Thyroid gland (tissue), 4 donors: ENCODE measurements around the gene GTPBP4.

Source experiments
- POLR2A ChIP-seq, 2 donors: fragments of 450-650 bp; IDR thresholded peaks; one replicate each; pipeline ENCODE4 v1.6.1; 2017; ENCODE audit warnings: antibody characterized with exemption in 2 of 2, mild to moderate bottlenecking in 2 of 2, moderate library complexity in 1 of 2
- TF ChIP-seq, protein P1 (sequence below), 6 experiments: fragments of 200-600 bp in 3 of 6; fragments of 450-650 bp in 3 of 6; sonication (generic) in 3 of 6; IDR thresholded peaks; one replicate each; pipeline ENCODE4 v1.5.1; 2016 to 2019; ENCODE audit warnings: antibody characterized with exemption in 6 of 6, mild to moderate bottlenecking in 2 of 6, inconsistent platforms in 1 of 6, moderate library complexity in 1 of 6

DNA sequence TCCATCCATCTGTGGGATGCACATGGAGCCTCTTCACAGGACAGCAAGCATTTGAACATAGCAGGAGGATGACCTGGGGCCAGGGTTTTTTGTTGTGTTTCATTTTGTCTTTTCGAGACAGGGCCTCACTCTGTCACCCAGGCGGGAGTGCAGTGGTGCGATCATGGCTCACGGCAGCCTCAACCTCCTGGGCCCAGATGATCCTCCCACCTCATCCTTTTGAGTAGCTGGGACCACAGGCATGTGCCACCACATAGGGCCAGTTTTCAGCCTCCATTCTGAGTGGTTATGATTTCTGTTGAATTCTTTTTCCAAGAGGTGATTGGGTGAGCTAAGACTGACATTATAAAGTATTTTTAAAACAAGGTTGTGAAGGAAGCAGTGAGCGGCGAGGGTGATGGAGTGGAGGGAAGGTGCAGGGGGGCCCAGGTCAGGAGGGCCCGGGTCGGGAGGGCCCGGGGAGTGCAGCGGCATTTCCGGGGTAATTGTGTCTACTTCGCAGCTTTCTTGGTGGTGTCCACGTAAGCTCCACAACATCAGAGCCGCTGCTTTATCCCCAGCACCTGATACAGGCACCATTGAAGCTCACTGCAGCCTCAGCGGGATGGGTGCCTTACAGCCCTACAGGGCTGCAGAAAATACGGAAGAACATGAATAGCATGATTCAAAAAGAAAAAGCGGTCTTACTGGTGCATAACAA lies 44.8 kb upstream of the GTPBP4 start:
- TF ChIP-seq, protein P1, sequence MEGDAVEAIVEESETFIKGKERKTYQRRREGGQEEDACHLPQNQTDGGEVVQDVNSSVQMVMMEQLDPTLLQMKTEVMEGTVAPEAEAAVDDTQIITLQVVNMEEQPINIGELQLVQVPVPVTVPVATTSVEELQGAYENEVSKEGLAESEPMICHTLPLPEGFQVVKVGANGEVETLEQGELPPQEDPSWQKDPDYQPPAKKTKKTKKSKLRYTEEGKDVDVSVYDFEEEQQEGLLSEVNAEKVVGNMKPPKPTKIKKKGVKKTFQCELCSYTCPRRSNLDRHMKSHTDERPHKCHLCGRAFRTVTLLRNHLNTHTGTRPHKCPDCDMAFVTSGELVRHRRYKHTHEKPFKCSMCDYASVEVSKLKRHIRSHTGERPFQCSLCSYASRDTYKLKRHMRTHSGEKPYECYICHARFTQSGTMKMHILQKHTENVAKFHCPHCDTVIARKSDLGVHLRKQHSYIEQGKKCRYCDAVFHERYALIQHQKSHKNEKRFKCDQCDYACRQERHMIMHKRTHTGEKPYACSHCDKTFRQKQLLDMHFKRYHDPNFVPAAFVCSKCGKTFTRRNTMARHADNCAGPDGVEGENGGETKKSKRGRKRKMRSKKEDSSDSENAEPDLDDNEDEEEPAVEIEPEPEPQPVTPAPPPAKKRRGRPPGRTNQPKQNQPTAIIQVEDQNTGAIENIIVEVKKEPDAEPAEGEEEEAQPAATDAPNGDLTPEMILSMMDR (IDR thresholded peaks at IDR 0.05), result no peak
- TF ChIP-seq POLR2A (IDR thresholded peaks at IDR 0.05), result no peak
